ENCODE data around the gene P2RX4. TPM values are rescaled to one million over a fixed set of nuclear protein-coding genes. Genes with fewer than 3 reads are reported as not detected.

The P2RX4 gene
- total and polyA plus RNA-seq, 3 donors from 2014 or later = 20.2 to 50.0 (median 36.0) TPM

- WGBS, 2 donors = 85 to 90% methylated on average over 7 of the region's 7 CpGs
- DNase-seq = no peak
- H3K4me3 ChIP-seq = no peak overlapping the region
- H3K4me1 ChIP-seq = no peaks in the 10 kb centered on the region
- no peaks in the 10 kb centered on the region for H3K36me3 ChIP-seq (ENCODE audit: low read depth, missing control alignments)
- TF ChIP-seq CTCF (IDR thresholded peaks at IDR 0.05) (no peak), POLR2A (IDR thresholded peaks at IDR 0.05) (no peak)
- no peaks in the 10 kb centered on the region for H3K9me3 ChIP-seq
- H3K27ac ChIP-seq = no peak overlapping the region
- H3K27me3 ChIP-seq = no peaks in the 10 kb centered on the region
- intact Hi-C loops (cut with DNase I; ENCODE audit: low total_unique reads) = no loop called here
Measured at GRCh38 chr12:121187501-121187900, 22.4 kb upstream of the P2RX4 start.

- Histone ChIP-seq H3K4me1 (no peaks in the 10 kb centered on the region), H3K36me3 (ENCODE audit: low read depth, missing control alignments) (no peaks in the 10 kb centered on the region), H3K9me3 (no peaks in the 10 kb centered on the region), H3K4me3 (no peak overlapping the region), H3K27ac (no peak overlapping the region), H3K27me3 (no peaks in the 10 kb centered on the region)
- DNase-seq = no peak
- intact Hi-C loops (cut with DNase I; ENCODE audit: low total_unique reads) = no loop called here
- 97 to 98% methylated on average over 2 of the region's 2 CpGs for WGBS, 2 donors
- TF ChIP-seq CTCF (IDR thresholded peaks at IDR 0.05) = no peak
- TF ChIP-seq POLR2A (IDR thresholded peaks at IDR 0.05) = no peak
Measured at GRCh38 chr12:121188227-121188626, 21.7 kb upstream of the P2RX4 start.

- 45 to 68% methylated on average over 9 of the region's 9 CpGs for WGBS, 2 donors
Measured at GRCh38 chr12:121189131-121189530, 20.8 kb upstream of the P2RX4 start.

GRCh38 chr12:121189619-121190155 is 20.2 kb upstream of the P2RX4 start:
- peak overlapping the region in 1 of 2 donors; percentile 37 for H3K27ac ChIP-seq
- whole genome bisulfite sequencing, 2 donors = 77 to 78% methylated on average over 9 of the region's 9 CpGs
- no peaks in the 10 kb centered on the region for H3K4me1 ChIP-seq
- DNase-seq = no peak
- no peaks in the 10 kb centered on the region for H3K36me3 ChIP-seq (ENCODE audit: low read depth, missing control alignments)
- H3K9me3 ChIP-seq = no peaks in the 10 kb centered on the region
- no peak overlapping the region for H3K4me3 ChIP-seq
- H3K27me3 ChIP-seq = no peaks in the 10 kb centered on the region
- intact Hi-C loops (cut with DNase I; ENCODE audit: low total_unique reads) = no loop called here
- no peak for TF ChIP-seq POLR2A (IDR thresholded peaks at IDR 0.05)
- TF ChIP-seq CTCF (IDR thresholded peaks at IDR 0.05) = no peak

More at GRCh38 chr12:121189131-121189530, 20.8 kb upstream of the P2RX4 start:
- Histone ChIP-seq H3K27ac (peak overlapping the region; percentile 37 to 55), H3K27me3 (no peaks in the 10 kb centered on the region), H3K9me3 (no peaks in the 10 kb centered on the region), H3K4me1 (no peaks in the 10 kb centered on the region), H3K4me3 (no peak overlapping the region), H3K36me3 (ENCODE audit: low read depth, missing control alignments) (no peaks in the 10 kb centered on the region)
- TF ChIP-seq CTCF (IDR thresholded peaks at IDR 0.05) (no peak), POLR2A (IDR thresholded peaks at IDR 0.05) (no peak)
- intact Hi-C loops (cut with DNase I; ENCODE audit: low total_unique reads) = no loop called here
- no peak for DNase-seq

- H3K4me3 ChIP-seq = no peak overlapping the region
- no peaks in the 10 kb centered on the region for H3K9me3 ChIP-seq
- intact Hi-C loops (cut with DNase I; ENCODE audit: low total_unique reads) = no loop called here
- TF ChIP-seq POLR2A (IDR thresholded peaks at IDR 0.05) (no peak), CTCF (IDR thresholded peaks at IDR 0.05) (no peak)
- H3K36me3 ChIP-seq (ENCODE audit: low read depth, missing control alignments) = no peaks in the 10 kb centered on the region
- 60 to 72% methylated on average over 2 of the region's 2 CpGs for WGBS, 2 donors
- DNase-seq = no peak
- no peaks in the 10 kb centered on the region for H3K27me3 ChIP-seq
- no peak overlapping the region for H3K27ac ChIP-seq
- H3K4me1 ChIP-seq = no peaks in the 10 kb centered on the region
Measured at GRCh38 chr12:121190523-121191031, 19.4 kb upstream of the P2RX4 start.
